ENCODE measurements around the gene DOK7. TPM values are rescaled to one million over a fixed set of nuclear protein-coding genes. Genes with fewer than 3 reads are reported as not detected.

DOK7 gene
- total and polyA plus RNA-seq, 2 of the 4 experiments (the other 2 are of a cell fraction), result not detected

- Histone ChIP-seq H2BK5ac (ENCODE audit: low read depth, low read length, poor library complexity, severe bottlenecking) (no peak overlapping the region), H4K91ac (ENCODE audit: insufficient read depth, low read depth, low read length) (no peak overlapping the region), H2AK9ac (replicated peaks; ENCODE audit: low read depth, low read length, poor library complexity) (no peak overlapping the region), H3K27ac (ENCODE audit: insufficient read depth, low read length) (no peak overlapping the region), H3K79me1 (ENCODE audit: low read depth in 1 of 2, low read length in 2 of 2) (no peaks in the 10 kb centered on the region), H4K8ac (ENCODE audit: low read depth in 2 of 2, low read length in 2 of 2) (no peak overlapping the region), H3K4me3 (ENCODE audit: insufficient read depth, low read depth, low read length) (no peak overlapping the region), H3K9me1 (ENCODE audit: insufficient read depth, low read length) (no peaks in the 10 kb centered on the region), H3K36me3 (ENCODE audit: control insufficient read depth, insufficient read depth, low read length) (no peaks in the 10 kb centered on the region), H2BK20ac (ENCODE audit: low read depth, low read length) (no peak overlapping the region), H3K18ac (ENCODE audit: low read depth, low read length) (no peak overlapping the region), H3K4ac (ENCODE audit: low read depth, low read length) (no peak overlapping the region), H3K4me2 (ENCODE audit: low read depth, low read length) (no peak overlapping the region), H2BK15ac (ENCODE audit: low read depth, low read length) (no peak overlapping the region), H3K9ac (ENCODE audit: low read depth, low read length) (no peak overlapping the region), H2BK120ac (ENCODE audit: low read depth, low read length) (no peak overlapping the region), H3K4me1 (ENCODE audit: control insufficient read depth, insufficient read depth, low read length) (no peaks in the 10 kb centered on the region), H2AK5ac (ENCODE audit: low read depth, low read length) (no peak overlapping the region), H3K56ac (ENCODE audit: extremely low read depth, insufficient read depth, low read length) (no peak overlapping the region), H3K9me3 (ENCODE audit: control insufficient read depth, insufficient read depth, low read length) (no peaks in the 10 kb centered on the region), H4K5ac (ENCODE audit: low read depth, low read length) (no peak overlapping the region), H3K23ac (ENCODE audit: low read depth, low read length) (no peak overlapping the region), H3K27me3 (ENCODE audit: control insufficient read depth, insufficient read depth, low read length) (peaks cover 47% of the 10 kb centered on the region), H4K20me1 (ENCODE audit: insufficient read depth, low read length) (no peaks in the 10 kb centered on the region), H3K14ac (replicated peaks; ENCODE audit: low read depth, low read length) (no peak overlapping the region), H2AFZ (replicated peaks; ENCODE audit: low read length, poor library complexity) (no peak overlapping the region)
- POLR2A ChIA-PET (ENCODE audit: unreplicated experiment), result no interaction called here
- WGBS, 2 experiments (ENCODE audit: extremely low coverage in 2 of 2, insufficient read length in 1 of 2), result 69% methylated on average over 22 of the region's 35 CpGs; no CpG with 5 or more reads in 1 of the 2 experiments
- in situ Hi-C loops (cut with MboI; ENCODE audit: low sequenced_read_pairs) (no loop called here), dilution Hi-C loops (cut with HindIII; ENCODE audit: low sequenced_read_pairs, unreplicated experiment) (no loop called here), intact Hi-C loops (cut with micrococcal nuclease) (no loop called here)
- TF ChIP-seq POLR2A (IDR thresholded peaks at IDR 0.05; ENCODE audit: low read depth, low read length) (no peak), MAZ (IDR thresholded peaks at IDR 0.05; ENCODE audit: borderline replicate concordance, low read depth, low read length) (no peak), RAD21 (IDR thresholded peaks at IDR 0.05; ENCODE audit: low read length) (no peak), FOS (IDR thresholded peaks at IDR 0.05; ENCODE audit: low read depth, low read length) (no peak), CEBPB (IDR thresholded peaks at IDR 0.05; ENCODE audit: low read depth, low read length) (no peak), BHLHE40 (IDR thresholded peaks at IDR 0.05; ENCODE audit: low read depth, low read length) (no peak), USF2 (IDR thresholded peaks at IDR 0.05; ENCODE audit: low read depth, low read length) (no peak), ELK1 (IDR thresholded peaks at IDR 0.05; ENCODE audit: borderline replicate concordance, low read depth, low read length) (no peak), CTCF (conservative IDR thresholded peaks at IDR 0.05; ENCODE audit: low read depth, low read length) (no peak), RFX5 (IDR thresholded peaks at IDR 0.05; ENCODE audit: low read depth, low read length) (no peak), CHD1 (IDR thresholded peaks at IDR 0.05; ENCODE audit: low read depth, low read length) (no peak), NFE2L2 (IDR thresholded peaks at IDR 0.05; ENCODE audit: low read depth, low read length) (no peak), RCOR1 (IDR thresholded peaks at IDR 0.05; ENCODE audit: insufficient replicate concordance, low read length) (no peak), SMC3 (IDR thresholded peaks at IDR 0.05; ENCODE audit: low read depth, low read length) (no peak)
- BruUV-seq (replicated peaks), result no TSS peak
- CTCF ChIA-PET, result interaction anchor here (0.8 to 1.0 kb wide), 2 partner anchors 132 to 133 kb away, joined by 3 read pairs; no protein-coding TSS in a partner anchor
- DNase-seq, result no peak
- no peak for ATAC-seq (ENCODE audit: low read depth)
These were observed 15.6 kb downstream of the DOK7 start for GRCh38 chr4:3478446-3479357.
